ENCODE results near the gene GGA1. TPM values are rescaled to one million over a fixed set of nuclear protein-coding genes. Genes with fewer than 3 reads are reported as not detected.
"Not testable (repeated sequence)": the region's sequence is repeated elsewhere in the genome, so short reads cannot be mapped to it uniquely, and the experiment has no call there.

The GGA1 gene
- total and polyA plus RNA-seq, 2 donors (not counting 1 experiment from before 2014, with no cell fraction given): 137 to 154 TPM

DNA sequence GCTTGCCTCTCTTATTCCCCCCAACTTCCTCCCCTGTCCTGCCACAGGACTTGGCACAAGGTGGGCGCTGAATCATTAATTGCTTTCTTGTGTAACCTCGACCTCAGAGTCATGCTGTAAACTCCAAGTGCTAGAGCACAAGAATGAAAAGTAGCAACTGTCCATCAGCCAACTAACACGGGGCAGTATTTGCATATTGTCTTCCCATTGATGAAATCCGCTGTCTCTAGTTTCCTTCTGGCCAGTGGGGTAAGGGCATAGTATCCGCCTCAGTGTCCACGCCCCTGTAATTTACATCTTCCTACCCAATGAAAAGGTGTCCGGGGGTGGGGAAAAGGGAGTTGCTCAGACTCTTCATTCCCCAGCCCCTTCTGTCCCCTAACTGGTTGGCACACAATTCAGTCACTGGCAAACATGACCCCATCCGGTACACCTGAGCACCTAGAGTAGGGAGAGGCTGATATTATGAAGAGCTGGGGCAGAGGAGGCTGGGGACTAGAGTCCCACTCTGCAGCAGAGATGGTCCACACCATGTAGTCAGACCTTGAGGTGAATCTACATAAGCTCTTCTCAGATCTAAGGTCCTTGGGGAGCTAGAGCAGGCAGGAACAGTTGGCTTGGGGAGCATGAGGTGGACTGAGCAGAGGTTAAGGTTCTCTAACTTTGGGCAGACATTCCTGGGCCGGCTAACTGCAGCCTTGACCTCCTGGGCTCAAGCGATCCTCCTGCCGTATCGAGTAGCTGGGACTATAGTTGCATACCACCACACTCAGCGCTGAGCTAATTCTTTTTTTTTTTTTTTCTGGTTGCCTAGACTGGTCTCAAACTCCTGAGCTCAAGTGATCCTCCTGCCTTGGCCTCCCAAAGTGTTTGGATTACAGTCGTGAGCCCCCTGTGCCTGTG, 6.8 kb upstream of the GGA1 start:
- H3K79me2 ChIP-seq (ENCODE audit: control insufficient read depth, insufficient read depth, low read length): no peaks in the 10 kb centered on the region
- H3K4me1 Mint-ChIP-seq: peaks cover under 1% of the 10 kb centered on the region
- no peak overlapping the region for H3K9ac ChIP-seq (ENCODE audit: low read length)
- peaks cover 20% of the 10 kb centered on the region for H3K27me3 Mint-ChIP-seq
- H3K27ac ChIP-seq (ENCODE audit: low read length in 2 of 2): no peak overlapping the region
- peaks cover 0 to under 1% of the 10 kb centered on the region in 2 donors for H3K4me1 ChIP-seq (ENCODE audit: control insufficient read depth in 2 of 2, insufficient read depth in 2 of 2, low read length in 2 of 2)
- DNase-seq: no peak
- H3K9me3 Mint-ChIP-seq (ENCODE audit: insufficient read depth): no peaks in the 10 kb centered on the region
- WGBS (ENCODE audit: insufficient coverage): 68% methylated on average over 8 of the region's 14 CpGs
- ATAC-seq (ENCODE audit: low read depth): no peak
- intact Hi-C loops (cut with micrococcal nuclease): loop anchor here (10.0 kb wide), 1 partner anchor 903 kb away; the partner anchor contains the start of gene DDX17
- CTCF ChIA-PET: interaction anchor here (0.8 to 1.2 kb wide), 4 partner anchors 9 to 62 kb away, joined by 3 to 6 read pairs (median 3); no protein-coding TSS in a partner anchor
- no peak overlapping the region for H3K4me3 Mint-ChIP-seq
- H2AFZ ChIP-seq (ENCODE audit: insufficient read depth, low read depth, low read length, poor library complexity, severe bottlenecking): no peak overlapping the region
- POLR2A ChIA-PET: interaction anchor here (0.6 kb wide), 2 partner anchors 83 to 280 kb away, joined by 3 to 4 read pairs; no protein-coding TSS in a partner anchor
- TF ChIP-seq EZH2 (IDR thresholded peaks at IDR 0.05; ENCODE audit: borderline replicate concordance, insufficient read depth, low read depth, low read length, poor library complexity, severe bottlenecking): no peak
- TF ChIP-seq, protein P1, sequence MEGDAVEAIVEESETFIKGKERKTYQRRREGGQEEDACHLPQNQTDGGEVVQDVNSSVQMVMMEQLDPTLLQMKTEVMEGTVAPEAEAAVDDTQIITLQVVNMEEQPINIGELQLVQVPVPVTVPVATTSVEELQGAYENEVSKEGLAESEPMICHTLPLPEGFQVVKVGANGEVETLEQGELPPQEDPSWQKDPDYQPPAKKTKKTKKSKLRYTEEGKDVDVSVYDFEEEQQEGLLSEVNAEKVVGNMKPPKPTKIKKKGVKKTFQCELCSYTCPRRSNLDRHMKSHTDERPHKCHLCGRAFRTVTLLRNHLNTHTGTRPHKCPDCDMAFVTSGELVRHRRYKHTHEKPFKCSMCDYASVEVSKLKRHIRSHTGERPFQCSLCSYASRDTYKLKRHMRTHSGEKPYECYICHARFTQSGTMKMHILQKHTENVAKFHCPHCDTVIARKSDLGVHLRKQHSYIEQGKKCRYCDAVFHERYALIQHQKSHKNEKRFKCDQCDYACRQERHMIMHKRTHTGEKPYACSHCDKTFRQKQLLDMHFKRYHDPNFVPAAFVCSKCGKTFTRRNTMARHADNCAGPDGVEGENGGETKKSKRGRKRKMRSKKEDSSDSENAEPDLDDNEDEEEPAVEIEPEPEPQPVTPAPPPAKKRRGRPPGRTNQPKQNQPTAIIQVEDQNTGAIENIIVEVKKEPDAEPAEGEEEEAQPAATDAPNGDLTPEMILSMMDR (IDR thresholded peaks at IDR 0.05): no peak
- no peak overlapping the region for H3K4me2 ChIP-seq (replicated peaks; ENCODE audit: low read depth, low read length, poor library complexity, severe bottlenecking)
- peaks cover 0 to 3% (median 1%) of the 10 kb centered on the region in 4 experiments for H3K27me3 ChIP-seq (replicated peaks in 1 of 4; ENCODE audit: control extremely low read depth in 1 of 4, control insufficient read depth in 3 of 4, insufficient read depth in 4 of 4, low read length in 3 of 4)
- no peaks in the 10 kb centered on the region for H4K20me1 ChIP-seq (ENCODE audit: control insufficient read depth, insufficient read depth, low read length, poor library complexity, severe bottlenecking)
- no peaks in the 10 kb centered on the region for H3K36me3 ChIP-seq (replicated peaks in 1 of 2; ENCODE audit: control extremely low read depth in 1 of 2, control insufficient read depth in 1 of 2, extremely low read depth in 1 of 2, insufficient read depth in 2 of 2, low read length in 1 of 2)
- H3K4me3 ChIP-seq (ENCODE audit: control extremely low read depth in 1 of 5, extremely low read depth in 1 of 5, insufficient read depth in 1 of 5, low read depth in 2 of 5, low read length in 4 of 5): no peak overlapping the region
- no peak overlapping the region for H3K27ac Mint-ChIP-seq
- H3K9me3 ChIP-seq (ENCODE audit: control extremely low read depth in 1 of 3, control insufficient read depth in 2 of 3, insufficient read depth in 1 of 3, low read length in 2 of 3): no peaks in the 10 kb centered on the region

DNA sequence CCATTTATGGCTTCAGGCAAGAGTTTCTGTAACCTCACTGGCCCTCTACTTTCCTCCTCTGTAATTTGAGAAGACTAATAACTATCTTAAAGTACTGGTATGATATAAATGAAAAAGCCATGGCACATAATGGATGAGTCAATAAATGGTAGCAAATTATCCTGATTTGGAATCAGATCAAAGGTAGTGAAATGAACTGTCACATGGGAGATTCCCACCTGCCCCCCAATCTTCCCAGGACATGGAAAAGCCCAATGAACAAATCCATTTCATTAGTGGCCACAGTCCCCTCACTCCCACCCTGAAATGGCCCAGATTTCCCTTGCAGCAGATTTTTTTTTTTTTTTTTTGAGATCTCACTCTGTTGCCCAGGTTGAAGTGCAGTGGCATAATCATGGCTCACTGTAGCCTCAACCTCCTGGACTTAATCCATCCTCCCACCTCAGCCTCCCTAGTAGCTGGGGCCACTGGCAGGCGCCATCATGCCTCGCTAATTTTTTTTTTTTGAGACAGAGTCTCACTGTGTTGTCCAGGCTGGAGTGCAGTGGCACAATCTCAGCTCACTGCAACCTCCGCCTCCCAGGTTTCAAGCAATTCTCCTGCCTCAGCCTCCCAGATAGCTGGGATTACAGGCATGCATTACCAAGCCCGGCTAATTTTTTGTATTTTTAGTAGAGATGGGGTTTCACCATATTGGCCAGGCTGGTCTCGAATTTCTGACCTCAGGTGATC, 5.9 kb upstream of the GGA1 start:
- H3K27me3 ChIP-seq (replicated peaks in 1 of 4; ENCODE audit: control extremely low read depth in 1 of 4, control insufficient read depth in 3 of 4, insufficient read depth in 4 of 4, low read length in 3 of 4); H3K27ac ChIP-seq (ENCODE audit: low read length in 2 of 2); H3K4me3 Mint-ChIP-seq; H3K9me3 ChIP-seq (ENCODE audit: control extremely low read depth in 1 of 3, control insufficient read depth in 2 of 3, insufficient read depth in 1 of 3, low read length in 2 of 3); H3K4me2 ChIP-seq (replicated peaks; ENCODE audit: low read depth, low read length, poor library complexity, severe bottlenecking); H3K36me3 ChIP-seq (replicated peaks in 1 of 2; ENCODE audit: control extremely low read depth in 1 of 2, control insufficient read depth in 1 of 2, extremely low read depth in 1 of 2, insufficient read depth in 2 of 2, low read length in 1 of 2); ATAC-seq (ENCODE audit: low read depth); H3K9ac ChIP-seq (ENCODE audit: low read length); DNase-seq; H2AFZ ChIP-seq (ENCODE audit: insufficient read depth, low read depth, low read length, poor library complexity, severe bottlenecking); H3K79me2 ChIP-seq (ENCODE audit: control insufficient read depth, insufficient read depth, low read length); H4K20me1 ChIP-seq (ENCODE audit: control insufficient read depth, insufficient read depth, low read length, poor library complexity, severe bottlenecking); H3K4me3 ChIP-seq (ENCODE audit: control extremely low read depth in 1 of 5, extremely low read depth in 1 of 5, insufficient read depth in 1 of 5, low read depth in 2 of 5, low read length in 4 of 5); H3K4me1 Mint-ChIP-seq; H3K27ac Mint-ChIP-seq; H3K9me3 Mint-ChIP-seq (ENCODE audit: insufficient read depth): not testable (repeated sequence)
- intact Hi-C loops (cut with micrococcal nuclease): loop anchor here (10.0 kb wide), 1 partner anchor 902 kb away; the partner anchor contains the start of gene DDX17
- H3K27me3 Mint-ChIP-seq: peaks cover 20% of the 10 kb centered on the region
- 92% methylated on average over 3 of the region's 5 CpGs for whole genome bisulfite sequencing (ENCODE audit: insufficient coverage)
- ChIA-PET POLR2A (interaction anchor here (0.6 kb wide), 1 partner anchor 82 kb away, joined by 4 read pairs; no protein-coding TSS in a partner anchor), CTCF (interaction anchor here (0.8 to 1.2 kb wide), 3 partner anchors 10 to 35 kb away, joined by 3 to 6 read pairs (median 3); no protein-coding TSS in a partner anchor)
- peaks cover 5 to 10% of the 10 kb centered on the region in 2 donors for H3K4me1 ChIP-seq (ENCODE audit: control insufficient read depth in 2 of 2, insufficient read depth in 2 of 2, low read length in 2 of 2)

All from B cell (primary cell).